Measurements from ENCODE around the gene RNF214. TPM values are rescaled to one million over a fixed set of nuclear protein-coding genes. Genes with fewer than 3 reads are reported as not detected.

The RNF214 gene
- polyA plus RNA-seq, 3 donors, result 6.4 to 13.8 (median 7.8) TPM

DNA sequence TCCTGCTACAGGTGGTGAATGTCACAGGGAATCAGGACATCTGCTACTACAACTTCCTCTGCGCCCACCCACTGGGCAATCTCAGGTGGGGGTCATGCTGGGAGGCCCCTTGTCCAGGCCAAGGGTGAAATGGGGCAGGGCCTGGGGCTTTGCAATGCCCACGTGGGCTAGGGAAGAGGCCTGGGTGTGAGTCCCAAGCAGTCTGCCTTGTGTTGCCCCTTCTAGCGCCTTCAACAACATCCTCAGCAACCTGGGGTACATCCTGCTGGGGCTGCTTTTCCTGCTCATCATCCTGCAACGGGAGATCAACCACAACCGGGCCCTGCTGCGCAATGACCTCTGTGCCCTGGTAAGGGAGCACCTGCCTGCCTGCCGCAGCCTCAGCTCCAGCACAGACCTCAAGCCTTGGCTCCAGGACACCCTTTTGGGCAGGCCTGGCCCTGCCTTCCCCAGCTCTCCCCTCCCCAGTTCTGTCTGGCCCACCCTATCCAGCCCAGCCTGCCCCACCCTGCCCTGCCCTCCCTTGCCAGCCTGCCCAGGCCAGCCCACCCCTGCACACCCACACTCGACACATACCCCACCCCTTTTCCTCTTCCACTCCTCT lies 42.4 kb upstream of the RNF214 start:
- H3K27ac Mint-ChIP-seq, result peak overlapping the region; percentile 86 to 97 (median 93)
- Histone ChIP-seq H3K4me1 (ENCODE audit: control insufficient read depth in 1 of 2, insufficient read depth in 2 of 2, low read length in 2 of 2) (peaks cover 65 to 67% of the 10 kb centered on the region in 2 donors), H3K79me2 (ENCODE audit: insufficient read depth, low read length) (peaks cover 18% of the 10 kb centered on the region), H3K9me3 (replicated peaks in 1 of 2; ENCODE audit: control insufficient read depth in 1 of 2, insufficient read depth in 1 of 2, low read length in 2 of 2) (no peaks in the 10 kb centered on the region), H3K36me3 (replicated peaks in 1 of 2; ENCODE audit: control insufficient read depth in 1 of 2, insufficient read depth in 2 of 2, low read length in 2 of 2) (peaks cover 56 to 57% of the 10 kb centered on the region in 2 donors), H3K4me3 (replicated peaks in 1 of 3; ENCODE audit: low read depth in 2 of 3, low read length in 3 of 3) (peak overlapping the region in 1 of 3 experiments; percentile 69), H3K27me3 (ENCODE audit: control insufficient read depth in 2 of 2, insufficient read depth in 2 of 2, low read length in 2 of 2) (no peaks in the 10 kb centered on the region), H3K4me2 (replicated peaks; ENCODE audit: extremely low read depth, low read length, poor library complexity, severe bottlenecking) (peak overlapping the region; percentile 69), H3K27ac (ENCODE audit: low read depth in 1 of 2, low read length in 2 of 2) (peak overlapping the region; percentile 85 to 90), H2AFZ (ENCODE audit: insufficient read depth, low read depth, low read length, poor library complexity, severe bottlenecking) (peak overlapping the region; percentile 66), H4K20me1 (ENCODE audit: insufficient read depth, low read length) (no peaks in the 10 kb centered on the region), H3K9ac (ENCODE audit: insufficient read depth, low read length, poor library complexity, severe bottlenecking) (peak overlapping the region; percentile 55)
- TF ChIP-seq, protein P1, sequence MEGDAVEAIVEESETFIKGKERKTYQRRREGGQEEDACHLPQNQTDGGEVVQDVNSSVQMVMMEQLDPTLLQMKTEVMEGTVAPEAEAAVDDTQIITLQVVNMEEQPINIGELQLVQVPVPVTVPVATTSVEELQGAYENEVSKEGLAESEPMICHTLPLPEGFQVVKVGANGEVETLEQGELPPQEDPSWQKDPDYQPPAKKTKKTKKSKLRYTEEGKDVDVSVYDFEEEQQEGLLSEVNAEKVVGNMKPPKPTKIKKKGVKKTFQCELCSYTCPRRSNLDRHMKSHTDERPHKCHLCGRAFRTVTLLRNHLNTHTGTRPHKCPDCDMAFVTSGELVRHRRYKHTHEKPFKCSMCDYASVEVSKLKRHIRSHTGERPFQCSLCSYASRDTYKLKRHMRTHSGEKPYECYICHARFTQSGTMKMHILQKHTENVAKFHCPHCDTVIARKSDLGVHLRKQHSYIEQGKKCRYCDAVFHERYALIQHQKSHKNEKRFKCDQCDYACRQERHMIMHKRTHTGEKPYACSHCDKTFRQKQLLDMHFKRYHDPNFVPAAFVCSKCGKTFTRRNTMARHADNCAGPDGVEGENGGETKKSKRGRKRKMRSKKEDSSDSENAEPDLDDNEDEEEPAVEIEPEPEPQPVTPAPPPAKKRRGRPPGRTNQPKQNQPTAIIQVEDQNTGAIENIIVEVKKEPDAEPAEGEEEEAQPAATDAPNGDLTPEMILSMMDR (IDR thresholded peaks at IDR 0.05), result no peak
- H3K4me1 Mint-ChIP-seq, result peaks cover 64% of the 10 kb centered on the region
- H3K27me3 Mint-ChIP-seq (ENCODE audit: low read depth in 3 of 3), result peaks cover 0 to 2% (median 1%) of the 10 kb centered on the region in 3 donors
- no peaks in the 10 kb centered on the region for H3K9me3 Mint-ChIP-seq
- intact Hi-C loops (cut with micrococcal nuclease), result no loop called here
- DNase-seq, result no peak
- peaks cover 70 to 92% of the 10 kb centered on the region in 2 donors for H3K36me3 Mint-ChIP-seq
- WGBS (ENCODE audit: insufficient coverage), result 39% methylated on average over 6 of the region's 8 CpGs
- no peak overlapping the region for H3K4me3 Mint-ChIP-seq

DNA sequence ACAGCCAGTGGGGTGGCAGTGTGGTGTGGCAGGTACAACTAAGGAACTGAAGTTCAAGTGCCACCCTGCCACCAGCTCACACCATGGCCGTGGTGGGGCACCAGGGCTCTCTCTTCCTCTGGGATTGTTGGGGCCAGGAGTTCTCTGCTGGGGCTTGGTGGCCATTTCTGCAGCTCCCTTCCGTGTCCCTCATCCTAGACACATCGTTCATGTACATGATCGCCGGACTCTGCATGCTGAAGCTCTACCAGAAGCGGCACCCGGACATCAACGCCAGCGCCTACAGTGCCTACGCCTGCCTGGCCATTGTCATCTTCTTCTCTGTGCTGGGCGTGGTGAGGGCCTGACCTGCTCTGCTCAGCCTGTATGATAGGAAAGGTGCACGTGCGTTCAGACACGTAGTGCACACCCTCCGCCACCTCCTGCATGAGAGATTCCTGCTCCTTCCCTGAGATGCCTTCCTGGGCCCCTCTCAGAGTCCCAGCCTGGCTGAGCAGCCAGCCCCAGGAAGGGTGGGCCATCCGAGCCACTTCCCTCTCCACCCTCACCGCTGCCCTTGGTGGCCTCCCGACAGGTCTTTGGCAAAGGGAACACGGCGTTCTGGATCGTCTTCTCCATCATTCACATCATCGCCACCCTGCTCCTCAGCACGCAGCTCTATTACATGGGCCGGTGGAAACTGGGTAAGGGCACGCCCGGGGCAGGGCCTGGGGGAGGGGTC lies 40.6 kb upstream of the RNF214 start:
- Mint-ChIP-seq H3K9me3 (peaks cover 0 to 2% (median 0%) of the 10 kb centered on the region in 7 donors), H3K27ac (peak overlapping the region in 5 of 7 donors; percentile 18 to 85 (median 54)), H3K27me3 (ENCODE audit: low read depth in 3 of 3) (peaks cover 0 to 2% (median 1%) of the 10 kb centered on the region in 3 donors), H3K4me1 (peaks cover 55% of the 10 kb centered on the region), H3K4me3 (no peak overlapping the region), H3K36me3 (peaks cover 79 to 99% of the 10 kb centered on the region in 2 donors)
- no peak for DNase-seq
- Histone ChIP-seq H2AFZ (ENCODE audit: insufficient read depth, low read depth, low read length, poor library complexity, severe bottlenecking) (no peak overlapping the region), H3K4me3 (replicated peaks in 1 of 3; ENCODE audit: low read depth in 2 of 3, low read length in 3 of 3) (no peak overlapping the region), H3K27me3 (ENCODE audit: control insufficient read depth in 2 of 2, insufficient read depth in 2 of 2, low read length in 2 of 2) (no peaks in the 10 kb centered on the region), H3K79me2 (ENCODE audit: insufficient read depth, low read length) (peaks cover 13% of the 10 kb centered on the region), H3K36me3 (replicated peaks in 1 of 2; ENCODE audit: control insufficient read depth in 1 of 2, insufficient read depth in 2 of 2, low read length in 2 of 2) (peaks cover 69 to 74% of the 10 kb centered on the region in 2 donors), H3K4me2 (replicated peaks; ENCODE audit: extremely low read depth, low read length, poor library complexity, severe bottlenecking) (no peak overlapping the region), H3K9ac (ENCODE audit: insufficient read depth, low read length, poor library complexity, severe bottlenecking) (no peak overlapping the region), H3K4me1 (ENCODE audit: control insufficient read depth in 1 of 2, insufficient read depth in 2 of 2, low read length in 2 of 2) (peaks cover 57 to 61% of the 10 kb centered on the region in 2 donors), H3K9me3 (replicated peaks in 1 of 2; ENCODE audit: control insufficient read depth in 1 of 2, insufficient read depth in 1 of 2, low read length in 2 of 2) (no peaks in the 10 kb centered on the region), H3K27ac (ENCODE audit: low read depth in 1 of 2, low read length in 2 of 2) (no peak overlapping the region), H4K20me1 (ENCODE audit: insufficient read depth, low read length) (no peaks in the 10 kb centered on the region)
- WGBS (ENCODE audit: insufficient coverage), result 97% methylated on average over 21 of the region's 26 CpGs
- intact Hi-C loops (cut with micrococcal nuclease), result no loop called here
- TF ChIP-seq, protein P1 (IDR thresholded peaks at IDR 0.05), result no peak
